HEK293 (cell line): ENCODE data around the gene SPAG8.

Source experiments
- CTCF ChIA-PET: fragments of 350-600 bp; formaldehyde crosslinking; extraction: SDS; loops from one replicate; lab custom pipeline; 2021; ENCODE audit warnings: antibody characterized with exemption; lab: Yijun Ruan, JAX
- POLR2A ChIA-PET: fragments of 300-600 bp; formaldehyde crosslinking; extraction: SDS; loops from one replicate; lab custom pipeline; 2020; ENCODE audit warnings: antibody characterized with exemption, inconsistent platforms; lab: Yijun Ruan, JAX
- H3K27ac ChIP-seq: fragments of 200-500 bp; sonication (Bioruptor generic); 2 replicates; pipeline ENCODE4 v1.5.1; 2014; ENCODE audit warnings: low read depth, low read length, control low read depth, inconsistent platforms; ENCODE audit errors: extremely low read depth
- H3K36me3 ChIP-seq, 2 experiments: fragments of 200-500 bp in 1 of 2; sonication (Bioruptor generic) in 1 of 2; 1 replicate in 1 of 2; 2 replicates in 1 of 2; pipeline ENCODE4 v1.5.1; 2014 to 2017; ENCODE audit warnings: inconsistent platforms in 2 of 2, low read length in 2 of 2; ENCODE audit not compliant: control insufficient read depth in 2 of 2, insufficient read depth in 1 of 2
- H3K4me1 ChIP-seq: fragments of 200-500 bp; sonication (Bioruptor generic); 2 replicates; pipeline ENCODE4 v1.5.1; 2014; ENCODE audit warnings: mild to moderate bottlenecking, low read length, inconsistent platforms; ENCODE audit not compliant: control insufficient read depth, insufficient read depth
- H3K4me3 ChIP-seq: 2 replicates; pipeline ENCODE4 v1.5.1; 2011; ENCODE audit warnings: low read depth, mild to moderate bottlenecking, control low read depth, low read length, moderate library complexity
- H3K9me3 ChIP-seq: fragments of 200-500 bp; sonication (Bioruptor generic); 2 replicates; pipeline ENCODE4 v1.5.1; 2014; ENCODE audit warnings: low read depth, low read length, inconsistent platforms; ENCODE audit not compliant: control insufficient read depth, insufficient read depth
- CTCF ChIP-seq: fragments of 450-650 bp; formaldehyde crosslinking; IDR thresholded peaks from 2 replicates; pipeline ENCODE4 v1.5.1; 2016; ENCODE audit warnings: missing biosample characterization, missing genetic modification characterization
- MZF1 ChIP-seq: fragments of 450-650 bp; formaldehyde crosslinking; IDR thresholded peaks from 2 replicates; pipeline ENCODE4 v1.5.1; 2017; ENCODE audit warnings: missing biosample characterization, missing genetic modification characterization, borderline replicate concordance
- OSR2 ChIP-seq: fragments of 450-650 bp; formaldehyde crosslinking; IDR thresholded peaks from 2 replicates; pipeline ENCODE4 v1.5.1; 2016; ENCODE audit warnings: missing biosample characterization, missing genetic modification characterization
- REPIN1 ChIP-seq: fragments of 450-650 bp; formaldehyde crosslinking; IDR thresholded peaks from 2 replicates; pipeline ENCODE4 v1.5.1; 2017; ENCODE audit warnings: missing biosample characterization, missing genetic modification characterization, low read depth
- SCRT2 ChIP-seq: fragments of 450-650 bp; formaldehyde crosslinking; IDR thresholded peaks from 2 replicates; pipeline ENCODE4 v1.5.1; 2016; ENCODE audit warnings: missing biosample characterization, missing genetic modification characterization
- ZEB2 ChIP-seq: fragments of 450-650 bp; formaldehyde crosslinking; IDR thresholded peaks from 2 replicates; pipeline ENCODE4 v1.5.1; 2016; ENCODE audit warnings: missing biosample characterization, missing genetic modification characterization
- ZFP37 ChIP-seq: fragments of 450-650 bp; formaldehyde crosslinking; IDR thresholded peaks from 2 replicates; pipeline ENCODE4 v1.5.1; 2016; ENCODE audit warnings: missing biosample characterization, missing genetic modification characterization
- ZNF10 ChIP-seq: fragments of 450-650 bp; formaldehyde crosslinking; IDR thresholded peaks from 2 replicates; pipeline ENCODE4 v1.5.1; 2017; ENCODE audit warnings: missing biosample characterization, missing genetic modification characterization
- ZNF24 ChIP-seq: fragments of 450-650 bp; formaldehyde crosslinking; IDR thresholded peaks from 2 replicates; pipeline ENCODE4 v1.5.1; 2016; ENCODE audit warnings: missing biosample characterization, missing genetic modification characterization
- ZNF366 ChIP-seq: fragments of 450-650 bp; formaldehyde crosslinking; conservative IDR thresholded peaks from 2 replicates; pipeline ENCODE4 v1.5.1; 2016; ENCODE audit warnings: missing biosample characterization, missing genetic modification characterization
- ZNF777 ChIP-seq: fragments of 450-650 bp; formaldehyde crosslinking; IDR thresholded peaks from 2 replicates; pipeline ENCODE4 v1.5.1; 2017; ENCODE audit warnings: missing biosample characterization, missing genetic modification characterization, borderline replicate concordance
- ZNF785 ChIP-seq: fragments of 450-650 bp; formaldehyde crosslinking; IDR thresholded peaks from 2 replicates; pipeline ENCODE4 v1.5.1; 2016; ENCODE audit warnings: missing biosample characterization, missing genetic modification characterization
- ZNF791 ChIP-seq: fragments of 450-650 bp; formaldehyde crosslinking; IDR thresholded peaks from 2 replicates; pipeline ENCODE4 v1.5.1; 2016; ENCODE audit warnings: missing biosample characterization, missing genetic modification characterization
- ZSCAN23 ChIP-seq: fragments of 450-650 bp; formaldehyde crosslinking; IDR thresholded peaks from 2 replicates; pipeline ENCODE4 v1.5.1; 2016; ENCODE audit warnings: missing biosample characterization, missing genetic modification characterization
- TF ChIP-seq, protein P1 (sequence below): fragments of 450-650 bp; formaldehyde crosslinking; IDR thresholded peaks from 2 replicates; pipeline ENCODE4 v1.5.1; 2016; ENCODE audit warnings: missing biosample characterization, missing genetic modification characterization
- TF ChIP-seq, protein P2 (sequence below): fragments of 450-650 bp; formaldehyde crosslinking; IDR thresholded peaks from 2 replicates; pipeline ENCODE4 v1.5.1; 2016; ENCODE audit warnings: missing biosample characterization, missing genetic modification characterization

SPAG8 gene

GRCh38 chr9:35861161-35861897 is 49.3 kb upstream of the SPAG8 start:
- H3K4me3 ChIP-seq = no peak overlapping the region
- ChIA-PET POLR2A (no interaction called here), CTCF (interaction anchor here (1.0 to 4.1 kb wide), 3 partner anchors 20 to 71 kb away, joined by 3 to 26 read pairs (median 3); no protein-coding TSS in a partner anchor)
- H3K36me3 ChIP-seq = no peaks in the 10 kb centered on the region
- no peak overlapping the region for H3K27ac ChIP-seq
- no peaks in the 10 kb centered on the region for H3K4me1 ChIP-seq
- TF ChIP-seq SCRT2 (tag by site-specific recombination) (peak; percentile 59), ZFP37 (tag by site-specific recombination) (no peak)
- H3K9me3 ChIP-seq = no peaks in the 10 kb centered on the region

GRCh38 chr9:35859990-35860339 is 47.9 kb upstream of the SPAG8 start:
- Histone ChIP-seq H3K4me1 (no peaks in the 10 kb centered on the region), H3K27ac (no peak overlapping the region), H3K36me3 (no peaks in the 10 kb centered on the region), H3K4me3 (no peak overlapping the region), H3K9me3 (no peaks in the 10 kb centered on the region)
- POLR2A ChIA-PET = no interaction called here
- TF ChIP-seq ZNF791 (tag by site-specific recombination) = no peak
- TF ChIP-seq REPIN1 (tag by site-specific recombination) = no peak
- TF ChIP-seq, protein P1, sequence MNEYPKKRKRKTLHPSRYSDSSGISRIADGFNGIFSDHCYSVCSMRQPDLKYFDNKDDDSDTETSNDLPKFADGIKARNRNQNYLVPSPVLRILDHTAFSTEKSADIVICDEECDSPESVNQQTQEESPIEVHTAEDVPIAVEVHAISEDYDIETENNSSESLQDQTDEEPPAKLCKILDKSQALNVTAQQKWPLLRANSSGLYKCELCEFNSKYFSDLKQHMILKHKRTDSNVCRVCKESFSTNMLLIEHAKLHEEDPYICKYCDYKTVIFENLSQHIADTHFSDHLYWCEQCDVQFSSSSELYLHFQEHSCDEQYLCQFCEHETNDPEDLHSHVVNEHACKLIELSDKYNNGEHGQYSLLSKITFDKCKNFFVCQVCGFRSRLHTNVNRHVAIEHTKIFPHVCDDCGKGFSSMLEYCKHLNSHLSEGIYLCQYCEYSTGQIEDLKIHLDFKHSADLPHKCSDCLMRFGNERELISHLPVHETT (tag by site-specific recombination) = no peak
- no peak for TF ChIP-seq OSR2 (tag by site-specific recombination)
- no peak for TF ChIP-seq MZF1 (tag by site-specific recombination)
- no peak for TF ChIP-seq ZEB2 (tag by site-specific recombination)
- TF ChIP-seq CTCF (tag by site-specific recombination) = no peak
- no peak for TF ChIP-seq ZNF777 (tag by site-specific recombination)
- no peak for TF ChIP-seq ZNF24 (tag by site-specific recombination)
- TF ChIP-seq ZSCAN23 (tag by site-specific recombination) = no peak
- TF ChIP-seq ZNF785 (tag by site-specific recombination) = no peak
- TF ChIP-seq, protein P2, sequence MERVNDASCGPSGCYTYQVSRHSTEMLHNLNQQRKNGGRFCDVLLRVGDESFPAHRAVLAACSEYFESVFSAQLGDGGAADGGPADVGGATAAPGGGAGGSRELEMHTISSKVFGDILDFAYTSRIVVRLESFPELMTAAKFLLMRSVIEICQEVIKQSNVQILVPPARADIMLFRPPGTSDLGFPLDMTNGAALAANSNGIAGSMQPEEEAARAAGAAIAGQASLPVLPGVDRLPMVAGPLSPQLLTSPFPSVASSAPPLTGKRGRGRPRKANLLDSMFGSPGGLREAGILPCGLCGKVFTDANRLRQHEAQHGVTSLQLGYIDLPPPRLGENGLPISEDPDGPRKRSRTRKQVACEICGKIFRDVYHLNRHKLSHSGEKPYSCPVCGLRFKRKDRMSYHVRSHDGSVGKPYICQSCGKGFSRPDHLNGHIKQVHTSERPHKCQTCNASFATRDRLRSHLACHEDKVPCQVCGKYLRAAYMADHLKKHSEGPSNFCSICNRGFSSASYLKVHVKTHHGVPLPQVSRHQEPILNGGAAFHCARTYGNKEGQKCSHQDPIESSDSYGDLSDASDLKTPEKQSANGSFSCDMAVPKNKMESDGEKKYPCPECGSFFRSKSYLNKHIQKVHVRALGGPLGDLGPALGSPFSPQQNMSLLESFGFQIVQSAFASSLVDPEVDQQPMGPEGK (tag by site-specific recombination) = no peak
- TF ChIP-seq ZNF366 = no peak
- TF ChIP-seq ZNF10 (tag by site-specific recombination) = no peak
- CTCF ChIA-PET = interaction anchor here (0.5 to 1.5 kb wide), 3 partner anchors 15 to 22 kb away, joined by 3 to 5 read pairs (median 3); no protein-coding TSS in a partner anchor
